NCI-H2196 (cell line): Measurements from ENCODE around the gene RNASEH1.
A peak's percentile ranks its signal among the peaks of the same experiment; 100 is the strongest.
"Not testable (repeated sequence)": the region's sequence is repeated elsewhere in the genome, so short reads cannot be mapped to it uniquely, and the experiment has no call there.

Source experiments
- DNase-seq: peaks from one replicate; lab custom pipeline; 2025; ENCODE audit not compliant: unreplicated experiment; lab: John Stamatoyannopoulos, UW

RNASEH1 gene

DNA sequence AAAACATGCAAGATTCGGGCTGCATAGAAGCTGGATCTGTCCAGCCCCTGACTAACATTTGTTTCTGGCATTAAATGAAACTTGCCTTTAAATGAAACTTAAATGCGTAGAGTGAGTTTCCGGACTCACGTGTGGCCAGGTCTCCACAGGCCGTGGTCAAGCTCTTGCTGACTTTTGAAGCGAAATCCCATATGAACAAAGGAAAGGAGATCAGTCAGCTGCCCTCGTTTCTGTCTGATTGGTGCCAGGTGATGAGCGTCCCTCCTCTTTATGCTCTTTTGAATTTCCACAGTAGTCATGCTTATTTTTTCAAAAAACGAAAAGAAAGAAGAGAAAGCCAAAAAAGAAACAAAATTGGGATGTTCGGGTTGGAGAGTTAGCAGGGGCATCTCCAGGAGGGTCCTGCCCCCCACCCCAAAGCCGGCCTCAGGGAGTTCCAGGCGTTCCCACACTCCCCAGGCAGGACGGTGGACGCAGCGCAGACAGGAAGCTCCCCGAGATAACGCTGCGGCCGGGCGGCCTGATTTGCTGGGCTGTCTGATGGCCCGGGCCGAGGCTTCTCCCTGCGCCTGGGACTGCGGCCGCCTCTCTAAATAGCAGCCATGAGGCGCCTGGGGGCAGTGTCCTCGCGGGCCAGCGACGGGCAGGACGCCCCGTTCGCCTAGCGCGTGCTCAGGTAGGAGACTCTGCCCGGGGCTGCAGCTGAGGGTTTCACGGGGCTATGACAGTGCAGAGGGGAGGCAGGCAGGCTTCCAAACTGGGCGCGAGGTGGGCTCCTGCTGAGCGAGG, 36.6 kb upstream of the RNASEH1 start, which contains the start of gene COLEC11:
COLEC11 (plus strand) TSS at position 620 of the 789 bp plus-strand sequence. CDS start 9,229 bp downstream, outside the sequence.
- DNase-seq, result no peak

DNA sequence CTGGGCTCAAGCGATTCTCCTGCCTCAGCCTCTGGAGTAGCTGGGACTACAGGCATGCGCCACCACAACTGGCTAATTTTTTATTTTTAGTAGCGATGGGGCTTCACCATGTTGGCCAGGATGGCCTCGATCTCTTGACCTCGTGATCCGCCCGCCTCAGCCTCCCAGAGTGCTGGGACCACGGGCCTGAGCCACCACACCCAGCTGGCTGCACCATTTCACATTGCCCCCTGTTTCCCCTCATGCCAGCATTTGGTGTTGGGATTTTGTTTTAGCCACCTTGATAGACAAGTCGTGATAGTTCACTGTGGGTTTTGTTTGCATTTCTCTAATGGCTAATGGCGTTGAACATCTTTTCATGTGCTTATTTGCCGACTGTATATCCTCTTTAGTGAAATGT, 31.0 kb upstream of the RNASEH1 start:
- DNase-seq, result no peak

GRCh38 chr2:3588084-3588483, 30.0 kb upstream of the RNASEH1 start:
- no peak for DNase-seq

GRCh38 chr2:3587432-3587831, 29.3 kb upstream of the RNASEH1 start:
- DNase-seq, result peak; percentile 14

DNA sequence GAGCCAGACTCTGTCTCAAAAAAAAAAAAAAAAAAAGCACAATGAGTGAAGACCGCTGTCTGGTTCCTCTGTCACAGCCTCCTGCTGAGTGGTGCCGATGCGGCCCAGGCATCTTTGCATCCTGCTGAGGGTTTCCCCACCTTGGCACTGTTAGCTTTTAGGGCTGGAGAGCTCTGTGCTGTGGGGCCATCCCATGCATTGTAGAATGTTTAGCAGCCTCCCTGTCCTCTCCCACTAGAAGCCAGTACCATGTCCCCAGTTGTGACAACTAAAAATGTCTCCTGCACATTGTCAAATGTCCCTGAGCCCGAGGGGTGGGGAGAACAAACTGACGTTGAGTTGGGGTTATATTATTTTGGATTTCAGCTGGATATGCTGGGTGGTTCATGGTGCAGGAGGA, 28.9 kb upstream of the RNASEH1 start:
- DNase-seq, result no peak

- DNase-seq, result no peak
Measured at GRCh38 chr2:3586220-3586619, 28.1 kb upstream of the RNASEH1 start.

DNA sequence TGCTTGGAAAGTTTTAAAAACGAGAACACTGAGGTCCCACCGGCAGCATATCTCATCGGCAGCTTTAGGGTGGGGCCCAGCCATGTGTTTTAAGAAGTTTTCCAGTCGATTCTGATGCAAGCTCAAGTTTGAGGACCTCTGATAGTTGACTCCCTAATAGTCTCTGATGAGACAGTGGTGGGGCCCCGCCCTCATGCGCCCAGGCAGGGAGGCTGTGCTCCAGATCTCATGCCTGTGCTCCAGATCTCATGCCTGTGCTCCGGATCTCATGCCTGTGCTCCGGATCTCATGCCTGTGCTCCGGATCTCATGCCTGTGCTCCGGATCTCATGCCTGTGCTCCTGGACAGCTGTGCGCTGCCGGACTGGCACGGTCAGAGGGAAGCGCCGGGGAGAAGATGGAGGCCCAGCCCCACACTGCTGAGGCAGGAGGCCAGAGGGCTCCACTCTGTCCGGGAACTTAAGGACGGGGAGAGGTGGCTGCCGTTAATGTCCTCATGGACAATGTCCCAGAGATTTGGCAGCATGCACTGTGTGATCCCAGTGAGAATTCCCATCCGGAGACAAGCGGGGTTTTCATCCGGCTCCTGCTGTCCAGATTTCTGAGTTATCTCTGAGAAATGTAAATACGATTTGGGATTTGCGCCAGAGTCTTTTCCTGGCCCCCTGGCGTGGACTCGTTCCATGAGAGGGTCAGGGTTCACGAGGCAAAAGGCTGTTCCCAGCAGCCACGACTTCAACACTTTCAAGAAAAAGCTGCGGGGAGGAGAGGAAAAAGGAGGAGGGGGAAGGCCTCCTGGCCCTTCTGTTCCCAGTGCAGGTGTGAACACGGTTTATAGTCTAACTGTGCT, 27.4 kb upstream of the RNASEH1 start:
- no peak for DNase-seq

DNA sequence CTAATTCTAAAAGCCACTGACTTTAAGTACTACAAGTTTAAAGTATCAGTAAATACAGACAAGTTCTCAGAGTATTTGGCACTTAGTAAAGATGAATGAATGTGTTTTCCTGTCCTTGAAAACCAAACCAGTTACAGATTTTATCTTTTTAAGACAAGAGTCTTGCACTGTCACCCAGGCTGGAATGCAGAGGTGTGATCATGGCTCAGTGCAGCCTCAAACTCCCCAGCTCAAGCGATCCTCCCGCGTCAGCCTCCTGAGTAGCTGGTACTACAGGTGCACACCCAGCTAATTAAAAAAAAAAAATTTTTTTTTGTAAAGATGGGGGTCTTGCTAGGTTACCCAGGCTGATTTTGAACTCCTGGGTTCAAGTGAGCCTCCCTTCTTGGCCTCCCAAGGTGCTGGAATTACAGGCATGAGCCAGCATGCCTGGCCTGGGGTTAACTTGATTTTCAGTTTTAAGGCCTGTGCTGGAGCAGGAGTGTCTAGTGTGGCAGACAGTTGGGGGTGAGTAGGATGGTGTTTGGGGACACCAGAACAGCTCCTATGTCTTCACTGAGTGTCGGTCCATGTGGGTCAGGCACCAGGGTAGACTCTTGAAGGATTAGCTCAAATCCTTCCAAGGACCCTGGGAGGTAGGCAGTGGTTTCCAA, 26.6 kb upstream of the RNASEH1 start:
- no peak for DNase-seq

DNA sequence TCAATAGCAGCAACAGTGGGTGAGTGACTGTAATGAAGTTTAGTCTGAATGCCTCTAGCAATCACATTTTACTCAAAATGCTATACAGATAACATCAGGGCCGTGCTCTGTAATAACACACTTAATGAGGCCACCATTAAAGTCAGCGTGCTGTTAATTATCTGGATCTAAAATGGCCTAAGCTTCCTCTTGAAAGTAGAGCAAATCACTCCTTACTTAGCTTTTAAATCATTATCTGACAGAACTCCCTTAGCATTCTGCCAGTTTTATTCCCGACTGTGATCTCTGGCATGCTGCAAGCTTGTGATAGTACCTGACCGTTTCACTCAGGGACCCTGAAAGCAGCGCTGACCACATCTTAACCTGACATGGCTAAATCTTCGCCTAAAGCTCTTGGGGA, 25.9 kb upstream of the RNASEH1 start:
- no peak for DNase-seq

DNA sequence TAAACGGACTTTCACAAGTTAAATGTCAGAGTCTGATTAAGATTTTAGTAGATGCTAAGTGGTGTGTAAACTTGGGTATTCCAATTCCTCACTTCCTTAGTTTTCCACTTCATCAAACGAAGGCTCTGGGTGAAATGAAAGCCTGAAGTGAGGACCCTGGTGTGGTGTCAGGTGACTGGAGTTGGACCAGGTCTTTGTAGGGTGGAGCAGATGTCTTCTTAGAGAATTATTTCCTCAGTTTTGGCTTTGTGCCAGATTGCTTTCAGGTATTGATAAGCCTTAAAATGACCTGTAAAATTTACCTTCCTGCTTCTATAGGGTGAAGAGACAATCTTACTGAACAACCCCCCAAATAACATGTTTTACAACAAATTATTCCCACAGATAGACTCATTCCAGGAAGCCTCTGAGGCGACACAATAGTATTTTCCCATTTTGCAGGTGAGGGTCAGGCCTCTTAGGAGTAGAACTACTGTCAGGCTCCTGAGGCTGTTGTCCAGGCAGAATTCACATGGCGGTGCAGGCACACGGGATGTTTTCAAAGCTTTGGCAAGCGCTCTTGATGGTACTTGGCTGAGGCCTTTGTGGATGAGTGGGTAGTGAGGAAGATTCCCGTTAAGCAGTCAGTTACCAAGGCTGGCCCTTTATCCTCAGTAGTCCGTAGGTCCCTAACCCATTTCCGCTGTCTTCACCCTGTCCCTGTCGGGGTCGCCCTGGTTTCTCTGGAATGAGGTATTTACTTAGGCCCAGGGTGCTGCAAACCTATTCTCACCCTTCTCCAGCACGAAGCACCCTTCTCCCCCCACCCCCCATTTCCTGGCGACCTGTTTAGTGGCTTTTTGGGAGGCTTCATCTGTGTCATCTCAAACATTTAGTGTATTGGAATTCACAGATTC, 23.5 kb upstream of the RNASEH1 start:
- no peak for DNase-seq

DNA sequence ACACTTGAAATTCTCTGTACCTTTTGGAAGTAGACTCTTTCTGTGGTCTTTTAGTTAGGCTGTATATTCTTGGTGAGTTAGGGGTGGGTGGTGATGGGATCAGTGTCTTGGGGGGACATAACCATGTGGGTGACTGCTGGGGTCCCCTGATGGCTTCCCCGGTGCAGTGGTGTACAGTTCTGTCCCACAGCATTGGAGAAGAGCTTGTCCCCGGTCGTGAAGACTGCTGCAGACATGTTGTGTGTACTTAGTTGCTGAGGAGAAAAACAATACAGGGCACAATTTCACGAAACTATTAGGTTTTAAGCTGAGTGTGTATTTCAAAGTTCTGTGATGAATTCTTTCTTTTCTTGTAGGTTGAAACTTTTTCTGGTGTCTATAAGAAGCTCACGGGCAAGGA, 22.3 kb upstream of the RNASEH1 start:
- no peak for DNase-seq

GRCh38 chr2:3578987-3579386, 20.9 kb upstream of the RNASEH1 start:
- no peak for DNase-seq

GRCh38 chr2:3576263-3576630, 18.1 kb upstream of the RNASEH1 start:
- not testable (repeated sequence) for DNase-seq

GRCh38 chr2:3575534-3576262, 17.6 kb upstream of the RNASEH1 start:
- DNase-seq, result no peak

- DNase-seq, result no peak
Measured at GRCh38 chr2:3574155-3574554, 16.0 kb upstream of the RNASEH1 start.

GRCh38 chr2:3572620-3573019, 14.5 kb upstream of the RNASEH1 start:
- DNase-seq, result no peak

GRCh38 chr2:3571284-3571683, 13.2 kb upstream of the RNASEH1 start:
- DNase-seq, result no peak

- not testable (repeated sequence) for DNase-seq
Measured at GRCh38 chr2:3569656-3570055, 11.5 kb upstream of the RNASEH1 start.

DNA sequence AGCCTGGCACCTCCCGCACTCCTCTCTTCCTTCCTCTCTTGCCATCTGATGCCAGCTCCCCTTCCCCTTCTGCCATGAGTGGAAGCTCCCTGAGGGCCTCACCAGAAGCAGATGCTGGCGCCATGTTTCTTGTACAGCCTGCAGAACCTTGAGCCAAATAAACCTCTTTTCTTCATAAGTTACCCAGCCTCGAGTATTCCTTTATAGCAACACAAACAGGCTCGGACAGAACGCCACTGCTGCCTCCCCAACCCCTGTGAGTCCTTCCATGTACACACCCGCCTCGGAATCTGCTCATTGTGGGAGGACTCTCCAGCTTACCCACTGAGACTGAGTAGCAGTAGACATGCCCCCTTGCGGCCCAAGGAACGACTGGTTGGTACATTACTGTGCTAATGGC, 8.7 kb upstream of the RNASEH1 start:
- DNase-seq, result no peak

DNA sequence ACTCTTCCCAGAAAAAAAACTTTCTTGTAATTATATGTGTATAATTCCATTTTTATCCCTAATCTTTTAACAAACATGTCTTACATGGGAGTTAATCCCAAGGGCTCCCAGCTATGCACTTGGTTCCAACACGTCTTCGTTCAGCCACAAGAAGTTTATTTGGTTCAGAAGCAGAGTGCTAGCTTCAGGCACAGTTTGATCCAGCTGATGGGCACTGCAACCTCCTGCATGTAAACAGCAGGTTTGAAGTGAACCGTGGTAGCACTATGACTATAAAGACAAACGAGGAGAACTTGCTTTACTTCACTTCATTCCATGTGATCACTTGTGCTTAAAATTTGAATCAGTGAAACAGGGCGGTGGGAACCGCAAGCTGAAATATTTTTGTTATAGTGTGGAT, 7.0 kb upstream of the RNASEH1 start:
- no peak for DNase-seq
